Cardiac muscle cell (in vitro differentiated cells and primary cell): ENCODE results near the gene PSMA5. TPM values are rescaled to one million over a fixed set of nuclear protein-coding genes. Genes with fewer than 3 reads are reported as not detected.
A peak's percentile ranks its signal among the peaks of the same experiment; 100 is the strongest.
"Not testable (repeated sequence)": the region's sequence is repeated elsewhere in the genome, so short reads cannot be mapped to it uniquely, and the experiment has no call there.

ENCODE experiments used
- DNase-seq, 2 donors: peaks; one replicate each; pipeline versions ENCODE4 v3.0.0 to v3.0.0-alpha.2; 2010 to 2017; ENCODE audit warnings: low read depth in 1 of 2, low spot score in 1 of 2
- H3K27ac ChIP-seq: fragments of 200-600 bp; sonication (generic); 2 replicates; pipeline ENCODE4 v1.5.1; 2016
- H3K27me3 ChIP-seq: fragments of 200-600 bp; sonication (generic); 2 replicates; pipeline ENCODE4 v1.6.0; 2016; ENCODE audit warnings: control low read depth
- H3K36me3 ChIP-seq: fragments of 200-600 bp; sonication (generic); 2 replicates; pipeline ENCODE4 v1.5.1; 2016; ENCODE audit warnings: control low read depth
- H3K4me1 ChIP-seq: fragments of 200-600 bp; sonication (generic); 2 replicates; pipeline ENCODE4 v1.8.1; 2017; ENCODE audit warnings: low read depth, mild to moderate bottlenecking, mixed run types
- H3K4me3 ChIP-seq: fragments of 200-600 bp; sonication (generic); 2 replicates; pipeline ENCODE4 v1.5.1; 2016; ENCODE audit warnings: mild to moderate bottlenecking
- H3K9me3 ChIP-seq: fragments of 200-600 bp; sonication (generic); 2 replicates; pipeline ENCODE4 v1.5.1; 2017; ENCODE audit warnings: low read depth, mild to moderate bottlenecking, control low read depth
- CTCF ChIP-seq: IDR thresholded peaks from 2 replicates; pipeline ENCODE4 v1.5.1; 2012; ENCODE audit warnings: low read depth, mild to moderate bottlenecking, low read length
- polyA plus RNA-seq: library from polyadenylated mRNA; unstranded; fragments of >200 nt; fragmentation: Nextera tagmentation; extraction: Ambion mirVana; gene quantifications from 2 replicates; pipeline ENCODE4 v1.2.1, GENCODE V29; 2016
- total RNA-seq: library from RNA; depleted of rRNA; stranded (reverse); fragments of >200 nt; gene quantifications from 2 replicates; pipeline ENCODE4 v1.2.3, GENCODE V29; 2016

Gene PSMA5
- total RNA-seq (23.9 and 24.8 TPM in 2 replicates), polyA plus RNA-seq (96.6 and 103 TPM in 2 replicates)

- Histone ChIP-seq H3K36me3 (peaks cover 2% of the 10 kb centered on the region), H3K4me1 (peaks cover 12% of the 10 kb centered on the region), H3K4me3 (peak within 1 kb of the TSS; percentile 89), H3K27ac (peak within 1 kb of the TSS; percentile 82), H3K9me3 (no peaks in the 10 kb centered on the region), H3K27me3 (no peaks in the 10 kb centered on the region)
- no peak for TF ChIP-seq CTCF
- peak; percentile 99 to 100 for DNase-seq
Measured at GRCh38 chr1:109426281-109427170, at the start of gene PSMA5. Gene PSMA5, minus strand, starts transcription at chr1:109426448. Its CDS starts 118 bp downstream, at chr1:109426330.

GRCh38 chr1:109475261-109475660 is 49.0 kb upstream of the PSMA5 start:
- H3K9me3 ChIP-seq = no peaks in the 10 kb centered on the region
- no peaks in the 10 kb centered on the region for H3K27me3 ChIP-seq
- peaks cover 4% of the 10 kb centered on the region for H3K36me3 ChIP-seq
- H3K4me1 ChIP-seq = no peaks in the 10 kb centered on the region
- H3K27ac ChIP-seq = no peak overlapping the region
- H3K4me3 ChIP-seq = no peak overlapping the region
- no peak for TF ChIP-seq CTCF
- no peak for DNase-seq

GRCh38 chr1:109474697-109475096 is 48.4 kb upstream of the PSMA5 start:
- H3K27ac ChIP-seq = no peak overlapping the region
- H3K4me3 ChIP-seq = no peak overlapping the region
- DNase-seq = no peak
- H3K4me1 ChIP-seq = no peaks in the 10 kb centered on the region
- H3K9me3 ChIP-seq = no peaks in the 10 kb centered on the region
- H3K27me3 ChIP-seq = no peaks in the 10 kb centered on the region
- TF ChIP-seq CTCF = no peak
- H3K36me3 ChIP-seq = peaks cover 4% of the 10 kb centered on the region

- not testable (repeated sequence) for H3K4me1 ChIP-seq, DNase-seq, H3K27ac ChIP-seq, H3K9me3 ChIP-seq, H3K36me3 ChIP-seq, H3K4me3 ChIP-seq, H3K27me3 ChIP-seq
Measured at GRCh38 chr1:109473284-109474057, 47.2 kb upstream of the PSMA5 start.

- no peak for DNase-seq
- H3K27ac ChIP-seq = no peak overlapping the region
- TF ChIP-seq CTCF = no peak
- peaks cover 2% of the 10 kb centered on the region for H3K4me1 ChIP-seq
- H3K9me3 ChIP-seq = no peaks in the 10 kb centered on the region
- peaks cover 12% of the 10 kb centered on the region for H3K27me3 ChIP-seq
- no peak overlapping the region for H3K4me3 ChIP-seq
- H3K36me3 ChIP-seq = peaks cover 4% of the 10 kb centered on the region
Measured at GRCh38 chr1:109472779-109473178, 46.5 kb upstream of the PSMA5 start.

- DNase-seq = no peak
- Histone ChIP-seq H3K4me3 (no peak overlapping the region), H3K4me1 (peaks cover 6% of the 10 kb centered on the region), H3K36me3 (no peaks in the 10 kb centered on the region), H3K27me3 (peaks cover 15% of the 10 kb centered on the region), H3K27ac (no peak overlapping the region), H3K9me3 (no peaks in the 10 kb centered on the region)
- TF ChIP-seq CTCF = no peak
Measured at GRCh38 chr1:109470245-109470644, 44.0 kb upstream of the PSMA5 start.
